ENCODE results near the gene HS3ST2.

- no peak for TF ChIP-seq POLR2AphosphoS5 (IDR thresholded peaks at IDR 0.05; ENCODE audit: low read depth, low read length)
- TF ChIP-seq SPI1 (IDR thresholded peaks at IDR 0.05; ENCODE audit: low read depth, low read length) = no peak
These were observed 148.9 kb downstream of the HS3ST2 start for GRCh38 chr16:22962905-22963304.

Measured in GM12891 (cell line).